Hematopoietic multipotent progenitor cell treated with erythropoietin and hydrocortisone succinate and interleukin-3 and kit ligand, for 8 days (in vitro differentiated cells): ENCODE measurements around the gene SPTSSA.
A peak's percentile ranks its signal among the peaks of the same experiment; 100 is the strongest.
"Not testable (repeated sequence)": the region's sequence is repeated elsewhere in the genome, so short reads cannot be mapped to it uniquely, and the experiment has no call there.

Experiments
- DNase-seq: peaks from one replicate; pipeline ENCODE4 v3.0.0-alpha.2; 2015

The SPTSSA gene

DNA sequence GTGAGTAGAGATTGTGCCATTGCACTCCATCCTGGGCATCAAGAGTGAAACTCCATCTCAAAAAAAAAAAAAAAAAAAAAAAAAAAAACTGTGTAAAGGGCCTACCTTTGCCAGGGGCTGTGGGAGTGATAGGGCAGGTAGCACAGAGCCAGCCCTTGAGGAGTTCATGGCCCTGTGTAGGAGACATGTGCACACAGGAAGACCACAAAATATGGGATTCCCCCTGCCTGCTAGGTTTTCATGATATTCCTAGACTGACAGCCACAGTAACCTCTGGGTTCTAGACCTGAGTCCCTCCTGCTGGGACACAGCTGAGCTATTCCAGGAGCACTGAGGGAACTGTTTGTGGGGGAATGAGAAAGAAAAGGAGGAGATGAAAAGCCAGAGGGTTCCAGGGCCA lies 8.3 kb upstream of the SPTSSA start:
- no peak for DNase-seq

DNA sequence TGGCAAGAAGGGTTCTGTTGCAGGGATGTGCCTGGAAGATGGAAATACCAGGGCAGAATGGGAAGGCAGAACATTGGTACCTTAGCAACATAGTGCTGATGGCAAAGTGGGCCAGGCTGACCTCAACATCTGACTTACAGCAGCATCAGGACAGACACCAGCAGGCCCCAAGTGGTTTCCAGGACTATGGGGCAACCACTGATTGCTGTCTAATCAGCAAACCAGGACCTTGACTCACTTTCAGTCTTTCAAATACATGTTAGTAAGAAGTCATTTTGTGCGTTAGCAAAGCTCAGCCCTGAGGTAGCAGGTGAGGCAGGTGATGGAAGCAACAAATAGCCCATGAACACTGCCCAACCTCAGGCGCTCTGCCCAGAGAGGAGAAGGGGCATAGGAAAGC lies 4.7 kb upstream of the SPTSSA start:
- DNase-seq = no peak

- DNase-seq = peak; percentile 72
Measured at GRCh38 chr14:34465069-34465859, 3.2 kb upstream of the SPTSSA start.

DNA sequence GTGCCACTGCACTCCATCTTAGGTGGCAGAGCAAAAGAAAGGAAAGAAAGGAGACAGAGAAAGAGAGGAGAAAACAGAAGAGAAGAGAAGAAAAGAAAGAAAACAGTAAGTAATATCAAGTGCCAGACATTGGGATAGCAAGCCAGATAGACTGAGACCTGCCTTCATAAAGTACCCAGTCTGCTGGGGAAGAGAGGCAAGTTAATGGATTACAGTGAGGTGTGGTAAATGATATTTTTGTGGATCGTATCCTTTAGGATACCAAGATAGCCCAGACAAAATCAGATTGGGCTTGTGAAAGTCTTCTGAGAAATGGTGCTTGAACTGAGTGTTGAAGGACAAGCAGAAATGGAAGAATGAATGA lies 1.5 kb upstream of the SPTSSA start:
- DNase-seq = no peak

- peak; percentile 57 for DNase-seq
Measured at GRCh38 chr14:34461334-34462131, 507 bp downstream of the SPTSSA start.

DNA sequence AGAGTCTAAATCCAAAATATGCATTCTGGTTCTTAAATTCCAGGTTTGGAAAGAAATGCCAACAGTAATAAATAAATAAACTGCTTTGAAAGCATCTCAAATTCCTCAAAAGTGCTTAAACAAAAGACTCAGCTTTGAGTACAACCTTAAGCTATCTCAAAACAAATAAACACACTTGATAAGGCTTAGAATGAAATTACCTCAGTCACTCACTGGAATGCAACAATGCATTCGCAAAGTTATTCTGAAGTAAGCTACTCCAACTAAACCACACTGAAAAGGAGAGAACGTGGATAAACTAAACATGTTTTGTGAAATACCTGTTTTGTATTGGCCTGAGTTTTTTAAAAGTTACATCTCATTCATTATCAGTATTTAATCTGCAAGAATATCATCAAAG lies 1.2 kb downstream of the SPTSSA start:
- no peak for DNase-seq

- no peak for DNase-seq
Measured at GRCh38 chr14:34460295-34460694, 1.7 kb downstream of the SPTSSA start.

DNA sequence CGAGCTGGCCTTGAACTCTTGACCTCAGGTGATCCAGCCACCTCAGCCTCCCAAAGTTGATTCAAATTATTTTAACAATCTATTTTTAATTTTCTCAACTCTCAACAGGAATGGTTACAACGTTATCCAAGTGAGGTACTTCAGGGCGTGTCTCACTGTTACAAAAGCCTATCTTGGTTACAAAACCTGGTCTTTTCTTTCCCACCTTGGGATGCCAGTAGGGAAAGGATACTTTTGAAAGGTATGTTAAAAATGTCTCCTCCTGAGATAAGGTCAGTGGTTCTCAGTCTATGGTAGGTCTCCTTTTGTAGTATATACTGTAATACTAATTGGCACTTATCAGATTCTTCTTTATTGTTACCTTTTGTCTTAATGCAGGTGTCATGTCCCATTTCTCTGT lies 4.9 kb downstream of the SPTSSA start:
- no peak for DNase-seq

DNA sequence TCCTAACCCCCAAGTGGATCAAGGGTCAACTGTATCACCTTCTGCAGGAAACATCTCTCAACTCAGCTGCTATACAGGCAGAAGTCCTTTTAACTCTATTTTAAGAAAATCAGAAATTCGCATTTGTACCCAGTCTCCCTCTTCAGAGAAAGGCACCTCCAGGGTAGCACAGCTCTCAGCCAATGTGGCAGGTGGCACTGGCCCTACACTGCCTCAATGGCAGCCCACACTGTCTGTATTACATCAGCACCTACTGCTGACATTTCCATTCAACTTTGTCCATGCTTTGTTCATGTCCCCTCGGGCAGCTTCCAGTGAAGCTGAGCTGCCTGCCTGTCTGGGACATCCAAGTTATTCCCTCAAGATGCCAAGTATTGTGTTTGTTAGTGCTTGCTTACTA lies 8.8 kb downstream of the SPTSSA start:
- no peak for DNase-seq

GRCh38 chr14:34452258-34452822 lies 9.7 kb downstream of the SPTSSA start:
- DNase-seq = no peak

DNA sequence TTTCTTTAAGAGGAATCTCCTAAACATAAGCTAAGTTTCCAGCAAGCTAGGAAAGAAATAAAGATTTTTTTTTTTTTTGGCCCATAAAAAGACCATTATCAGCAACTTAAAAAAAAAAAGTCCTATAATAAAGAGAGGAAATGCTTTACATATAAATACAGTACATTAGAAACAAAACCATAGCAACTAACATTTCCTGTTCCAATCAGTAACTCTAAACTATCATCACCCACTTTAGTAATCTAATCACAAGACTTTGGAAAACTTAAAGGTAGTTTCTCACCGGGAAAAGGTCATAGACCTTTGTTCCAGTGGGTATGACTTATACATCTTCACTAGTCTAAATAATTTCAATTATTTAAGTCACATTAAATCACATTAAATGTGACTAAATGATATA lies 11.1 kb downstream of the SPTSSA start:
- no peak for DNase-seq

DNA sequence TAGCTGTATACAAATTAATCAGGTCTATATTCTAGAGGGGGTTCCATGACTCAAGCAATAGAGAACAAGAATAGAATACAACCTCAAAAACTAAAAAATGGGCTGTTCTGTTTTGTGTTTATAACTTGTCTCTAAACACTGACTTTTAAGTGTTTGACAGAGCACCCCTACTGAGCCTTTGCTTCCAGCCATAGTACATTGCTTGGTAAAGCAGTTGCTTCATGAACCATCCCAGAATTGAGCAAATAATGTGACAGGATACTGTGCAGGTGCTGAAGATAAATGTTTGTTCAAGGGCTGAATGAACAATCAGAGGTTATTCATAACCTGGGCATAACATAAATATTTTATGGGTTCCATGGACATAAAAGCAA lies 11.5 kb downstream of the SPTSSA start:
- no peak for DNase-seq

DNA sequence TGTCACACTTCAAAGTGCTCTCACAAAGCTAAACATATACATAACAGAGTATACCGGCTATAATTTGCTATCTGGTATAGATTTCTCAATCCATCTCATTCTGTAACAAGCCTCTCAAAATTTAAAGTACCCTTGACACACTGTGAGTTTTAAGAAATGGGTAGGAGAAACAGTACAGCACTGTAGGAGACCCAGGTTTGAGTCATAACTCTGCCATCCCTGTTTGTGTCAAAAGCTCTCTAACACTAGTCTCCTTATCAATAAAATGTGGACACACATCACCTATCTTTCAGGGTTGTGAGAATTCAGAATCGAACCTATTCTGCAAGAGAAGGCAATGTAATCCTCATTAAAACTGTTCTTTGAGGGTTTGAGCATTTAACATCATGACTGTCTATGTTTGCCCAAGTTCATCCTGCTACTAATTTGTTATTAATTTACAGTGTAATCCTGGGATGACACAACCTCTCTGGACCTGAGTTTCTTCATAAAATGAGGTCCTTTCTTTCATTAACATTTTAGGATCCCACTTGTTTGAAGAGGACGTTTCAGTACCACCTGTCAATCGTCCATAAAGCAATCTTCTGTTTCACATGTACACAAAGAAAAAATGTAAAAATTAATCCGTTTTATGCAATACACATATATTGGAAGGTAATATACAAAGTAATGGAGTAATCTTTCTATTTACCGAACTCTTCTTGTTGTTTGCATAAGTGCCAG lies 12.1 kb downstream of the SPTSSA start:
- DNase-seq = no peak

DNA sequence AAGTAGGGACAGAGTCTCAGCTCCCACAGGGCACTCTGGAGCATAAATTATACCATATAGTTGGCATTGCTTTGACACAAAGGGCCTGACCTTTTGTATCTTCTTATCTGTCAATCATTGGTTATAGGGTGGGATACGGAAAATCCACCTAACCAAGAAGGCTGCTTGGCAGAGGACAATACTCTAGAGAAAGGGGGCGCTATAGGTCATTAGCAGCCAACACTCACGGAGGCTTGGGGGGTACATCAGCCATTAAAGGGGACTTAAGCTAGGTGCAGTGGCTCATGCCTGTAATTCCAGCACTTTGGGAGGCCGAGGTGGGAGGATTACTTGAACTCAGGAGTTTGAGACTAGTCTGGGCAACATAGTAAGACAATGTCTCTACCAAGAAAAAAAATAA lies 22.9 kb downstream of the SPTSSA start:
- no peak for DNase-seq

GRCh38 chr14:34438438-34438837 lies 23.6 kb downstream of the SPTSSA start:
- DNase-seq = no peak

- DNase-seq = no peak
Measured at GRCh38 chr14:34437729-34438080, 24.3 kb downstream of the SPTSSA start.

GRCh38 chr14:34436960-34437728 lies 24.9 kb downstream of the SPTSSA start:
- DNase-seq = no peak

GRCh38 chr14:34436118-34436905 lies 25.7 kb downstream of the SPTSSA start:
- no peak for DNase-seq

DNA sequence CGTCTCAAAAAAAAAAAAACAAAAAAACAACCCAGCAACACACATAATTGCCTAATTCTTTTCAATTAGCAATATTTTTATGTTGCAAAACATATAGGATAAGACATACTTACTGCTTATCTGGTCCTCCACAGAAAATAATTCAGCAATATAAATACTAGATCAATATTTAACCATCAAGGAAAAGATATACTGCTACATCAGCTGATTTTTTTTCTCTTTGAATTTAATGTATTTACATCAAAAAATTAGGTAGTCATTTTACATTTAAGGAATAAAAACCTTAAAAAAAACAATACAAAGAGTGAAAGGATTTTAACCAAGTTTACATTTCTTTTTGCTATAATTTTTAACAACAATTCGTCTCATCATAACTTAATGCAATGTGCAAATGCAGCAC lies 28.1 kb downstream of the SPTSSA start:
- DNase-seq = no peak

DNA sequence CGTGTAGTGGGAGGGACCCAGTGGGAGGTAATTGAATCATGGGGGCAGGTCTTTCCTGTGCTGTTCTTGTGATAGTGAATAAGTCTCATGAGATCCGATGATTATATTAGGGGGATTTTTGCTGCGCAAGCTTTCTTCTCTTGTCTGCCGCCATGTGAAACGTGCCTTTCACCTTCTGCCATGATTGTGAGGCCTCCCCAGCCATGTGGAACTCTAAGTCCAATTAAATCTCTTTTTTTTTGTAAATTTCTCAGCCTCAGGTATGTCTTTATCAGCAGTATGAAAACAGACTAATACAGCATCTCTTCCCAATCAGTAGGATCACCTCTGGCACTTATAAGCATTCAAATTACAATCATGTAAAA lies 34.0 kb downstream of the SPTSSA start:
- not testable (repeated sequence) for DNase-seq

DNA sequence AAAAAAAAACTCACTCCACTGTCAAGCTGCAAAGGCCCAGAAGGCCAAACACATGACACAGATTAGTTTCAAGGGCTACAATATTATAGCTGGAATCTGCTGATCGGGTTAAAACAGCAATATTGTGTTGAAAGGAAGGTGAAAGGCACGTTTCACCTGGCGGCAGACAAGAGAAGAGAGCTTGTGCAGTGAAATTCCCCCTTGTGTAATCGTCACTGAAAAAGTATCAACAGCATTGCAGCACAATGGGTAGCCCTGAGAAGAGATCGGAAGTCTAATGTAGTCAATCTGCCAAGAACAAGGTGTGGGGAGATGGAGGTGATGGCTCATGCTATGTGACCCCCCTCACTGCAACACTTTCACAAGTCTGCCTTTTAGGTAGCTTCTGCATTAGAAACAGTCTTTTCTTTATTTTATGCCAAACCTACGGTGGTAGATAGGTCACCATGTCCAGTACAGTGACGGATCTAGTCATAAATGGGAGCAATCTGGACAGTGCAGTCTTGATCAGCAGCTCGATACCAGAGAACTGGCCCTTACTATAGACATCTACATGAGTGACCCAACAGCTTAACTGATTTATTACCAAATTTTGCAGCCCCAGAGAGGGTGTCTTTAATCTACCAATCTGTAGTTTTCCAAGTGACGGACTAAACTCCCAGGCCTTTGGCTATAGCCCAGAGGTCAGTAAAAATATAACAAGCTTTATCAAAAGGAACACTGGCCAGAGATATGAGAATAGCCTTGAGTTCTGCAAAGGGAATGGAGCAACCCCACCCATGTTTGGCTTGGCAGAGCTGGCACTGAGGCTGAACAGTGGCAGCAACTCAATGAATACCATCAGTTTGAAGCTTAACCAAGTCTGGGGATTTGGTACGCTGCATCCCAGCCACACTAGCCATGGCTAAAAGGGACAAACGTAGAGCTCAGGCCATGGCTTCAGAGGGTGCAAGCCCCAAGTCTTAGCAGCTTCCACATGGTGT lies 35.4 kb downstream of the SPTSSA start:
- DNase-seq = no peak
